HFFc6 (cell line): Measurements from ENCODE around the gene TRPC6. TPM values are rescaled to one million over a fixed set of nuclear protein-coding genes. Genes with fewer than 3 reads are reported as not detected.

Experiments used
- DNase-seq: peaks from one replicate; pipeline ENCODE4 v3.0.0-alpha.2; 2018
- H3K27ac Mint-ChIP-seq: 2 replicates; pipeline ENCODE4 v1.8.0; 2020; ENCODE audit warnings: mild to moderate bottlenecking, mixed read lengths
- H3K27me3 Mint-ChIP-seq: 2 replicates; pipeline ENCODE4 v1.8.0; 2021; ENCODE audit warnings: mild to moderate bottlenecking, moderate library complexity, mixed read lengths; ENCODE audit not compliant: insufficient read depth
- H3K36me3 Mint-ChIP-seq: 2 replicates; pipeline ENCODE4 v1.8.0; 2021; ENCODE audit warnings: low read depth, mixed read lengths
- H3K4me1 Mint-ChIP-seq: 2 replicates; pipeline ENCODE4 v1.8.0; 2020; ENCODE audit warnings: low read depth, mixed read lengths
- H3K4me3 Mint-ChIP-seq: 2 replicates; pipeline ENCODE4 v1.8.0; 2020; ENCODE audit warnings: mild to moderate bottlenecking, moderate library complexity, mixed read lengths
- H3K9me3 Mint-ChIP-seq: 2 replicates; pipeline ENCODE4 v1.8.0; 2020; ENCODE audit warnings: mild to moderate bottlenecking, mixed read lengths
- total RNA-seq, 6 experiments: library from RNA; stranded (reverse); fragmentation: NEBNext Ultra II Directional; extraction: Animal tissue kit (Norgen Biotek cat#: 25700); gene quantifications; 2 replicates in 1 of 6; 3 replicates in 5 of 6; pipeline ENCODE4 v1.2.3, GENCODE V29; 2021
- TF ChIP-seq, protein P1 (sequence below): fragments of 200-600 bp; sonication (generic); IDR thresholded peaks from 2 replicates; pipeline ENCODE4 v1.5.0; 2021; ENCODE audit warnings: antibody characterized with exemption, mild to moderate bottlenecking

TRPC6 gene
- total RNA-seq, 6 experiments from 2014 or later = not detected

- no peak overlapping the region for H3K27ac Mint-ChIP-seq
- no peaks in the 10 kb centered on the region for H3K27me3 Mint-ChIP-seq
- H3K4me1 Mint-ChIP-seq = no peaks in the 10 kb centered on the region; the same call in 1 of the 2 replicates
- H3K36me3 Mint-ChIP-seq = no peaks in the 10 kb centered on the region
- DNase-seq = no peak
- no peak overlapping the region for H3K4me3 Mint-ChIP-seq
- TF ChIP-seq, protein P1, sequence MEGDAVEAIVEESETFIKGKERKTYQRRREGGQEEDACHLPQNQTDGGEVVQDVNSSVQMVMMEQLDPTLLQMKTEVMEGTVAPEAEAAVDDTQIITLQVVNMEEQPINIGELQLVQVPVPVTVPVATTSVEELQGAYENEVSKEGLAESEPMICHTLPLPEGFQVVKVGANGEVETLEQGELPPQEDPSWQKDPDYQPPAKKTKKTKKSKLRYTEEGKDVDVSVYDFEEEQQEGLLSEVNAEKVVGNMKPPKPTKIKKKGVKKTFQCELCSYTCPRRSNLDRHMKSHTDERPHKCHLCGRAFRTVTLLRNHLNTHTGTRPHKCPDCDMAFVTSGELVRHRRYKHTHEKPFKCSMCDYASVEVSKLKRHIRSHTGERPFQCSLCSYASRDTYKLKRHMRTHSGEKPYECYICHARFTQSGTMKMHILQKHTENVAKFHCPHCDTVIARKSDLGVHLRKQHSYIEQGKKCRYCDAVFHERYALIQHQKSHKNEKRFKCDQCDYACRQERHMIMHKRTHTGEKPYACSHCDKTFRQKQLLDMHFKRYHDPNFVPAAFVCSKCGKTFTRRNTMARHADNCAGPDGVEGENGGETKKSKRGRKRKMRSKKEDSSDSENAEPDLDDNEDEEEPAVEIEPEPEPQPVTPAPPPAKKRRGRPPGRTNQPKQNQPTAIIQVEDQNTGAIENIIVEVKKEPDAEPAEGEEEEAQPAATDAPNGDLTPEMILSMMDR = no peak
- peaks cover 12% of the 10 kb centered on the region for H3K9me3 Mint-ChIP-seq
These were observed 101.2 kb downstream of the TRPC6 start for GRCh38 chr11:101482556-101483124.

- Mint-ChIP-seq H3K27me3 (no peaks in the 10 kb centered on the region; the same call in 1 of the 2 replicates), H3K36me3 (no peaks in the 10 kb centered on the region)
These were observed 105.0 kb downstream of the TRPC6 start for GRCh38 chr11:101478587-101479369.

DNA sequence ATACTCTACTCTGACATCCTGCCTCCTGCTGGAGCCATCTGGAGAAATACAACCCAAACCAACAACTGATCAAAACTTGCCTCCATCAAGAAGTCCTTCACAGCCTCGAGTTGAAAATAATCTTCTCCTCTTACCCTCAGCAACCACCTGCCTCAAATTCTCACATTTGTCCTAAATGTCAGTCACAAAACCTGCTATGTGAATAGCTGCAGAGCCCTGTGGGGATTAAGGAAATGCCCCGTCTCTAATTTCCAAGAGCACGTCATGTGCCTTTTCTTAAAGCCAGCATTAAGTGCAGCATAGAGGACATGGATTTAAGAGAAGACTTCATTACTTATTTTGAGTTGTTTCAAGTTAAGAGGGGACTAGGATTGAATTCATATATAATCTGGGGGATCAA, 105.9 kb downstream of the TRPC6 start:
- H3K27me3 Mint-ChIP-seq = no peaks in the 10 kb centered on the region; the same call in 1 of the 2 replicates
- DNase-seq = no peak
- peaks cover 16% of the 10 kb centered on the region for H3K9me3 Mint-ChIP-seq
- H3K4me1 Mint-ChIP-seq = no peaks in the 10 kb centered on the region
- TF ChIP-seq, protein P1 = no peak
- no peak overlapping the region for H3K27ac Mint-ChIP-seq
- no peaks in the 10 kb centered on the region for H3K36me3 Mint-ChIP-seq
- H3K4me3 Mint-ChIP-seq = no peak overlapping the region

More at GRCh38 chr11:101478587-101479369, 105.0 kb downstream of the TRPC6 start:
- TF ChIP-seq, protein P1 = no peak
- no peaks in the 10 kb centered on the region for H3K4me1 Mint-ChIP-seq
- no peak overlapping the region for H3K4me3 Mint-ChIP-seq
- no peak overlapping the region for H3K27ac Mint-ChIP-seq
- H3K9me3 Mint-ChIP-seq = peaks cover 16% of the 10 kb centered on the region
- DNase-seq = no peak

DNA sequence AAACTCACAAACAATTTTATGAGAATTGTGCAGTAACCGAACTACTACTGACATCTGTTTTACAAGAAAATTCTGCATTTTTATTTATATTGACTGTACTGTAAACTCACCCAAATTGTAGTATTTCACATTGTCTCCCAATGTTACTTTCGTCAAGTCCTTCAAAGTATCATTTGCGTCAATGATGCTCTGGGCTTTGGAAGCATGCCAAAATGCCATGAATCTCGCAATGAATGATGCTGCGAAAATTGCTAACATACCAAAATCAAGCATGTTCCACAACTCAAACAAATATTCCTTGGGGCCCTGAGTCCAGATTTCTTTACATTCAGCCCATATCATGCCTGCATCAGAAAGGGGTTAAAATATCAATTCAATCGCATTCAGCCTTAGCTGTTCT, 107.6 kb downstream of the TRPC6 start:
- H3K36me3 Mint-ChIP-seq = no peaks in the 10 kb centered on the region
- TF ChIP-seq, protein P1 = no peak
- DNase-seq = no peak
- no peak overlapping the region for H3K27ac Mint-ChIP-seq
- H3K27me3 Mint-ChIP-seq = no peaks in the 10 kb centered on the region; the same call in none of the 2 replicates
- H3K4me1 Mint-ChIP-seq = no peaks in the 10 kb centered on the region
- no peak overlapping the region for H3K4me3 Mint-ChIP-seq
- H3K9me3 Mint-ChIP-seq = peaks cover 9% of the 10 kb centered on the region

- no peak overlapping the region for H3K4me3 Mint-ChIP-seq
- no peaks in the 10 kb centered on the region; the same call in none of the 2 replicates for H3K27me3 Mint-ChIP-seq
- DNase-seq = no peak
- TF ChIP-seq, protein P1 = no peak
- no peaks in the 10 kb centered on the region for H3K4me1 Mint-ChIP-seq
- no peaks in the 10 kb centered on the region for H3K36me3 Mint-ChIP-seq
- H3K9me3 Mint-ChIP-seq = peaks cover 9% of the 10 kb centered on the region
- H3K27ac Mint-ChIP-seq = no peak overlapping the region
These were observed 108.1 kb downstream of the TRPC6 start for GRCh38 chr11:101475699-101476098.
